Stimulated activated CD4-positive, alpha-beta T cell treated with anti-CD3 and anti-CD28 coated beads, TNF-alpha, amount 100 ng/mL, for 4 hours (primary cell): ENCODE measurements around the gene TGM2.

Experiments
- DNase-seq, 3 experiments: peaks; one replicate each; pipeline ENCODE4 v3.0.0-alpha.2; 2020; ENCODE audit warnings: low read depth in 3 of 3

The TGM2 gene

DNA sequence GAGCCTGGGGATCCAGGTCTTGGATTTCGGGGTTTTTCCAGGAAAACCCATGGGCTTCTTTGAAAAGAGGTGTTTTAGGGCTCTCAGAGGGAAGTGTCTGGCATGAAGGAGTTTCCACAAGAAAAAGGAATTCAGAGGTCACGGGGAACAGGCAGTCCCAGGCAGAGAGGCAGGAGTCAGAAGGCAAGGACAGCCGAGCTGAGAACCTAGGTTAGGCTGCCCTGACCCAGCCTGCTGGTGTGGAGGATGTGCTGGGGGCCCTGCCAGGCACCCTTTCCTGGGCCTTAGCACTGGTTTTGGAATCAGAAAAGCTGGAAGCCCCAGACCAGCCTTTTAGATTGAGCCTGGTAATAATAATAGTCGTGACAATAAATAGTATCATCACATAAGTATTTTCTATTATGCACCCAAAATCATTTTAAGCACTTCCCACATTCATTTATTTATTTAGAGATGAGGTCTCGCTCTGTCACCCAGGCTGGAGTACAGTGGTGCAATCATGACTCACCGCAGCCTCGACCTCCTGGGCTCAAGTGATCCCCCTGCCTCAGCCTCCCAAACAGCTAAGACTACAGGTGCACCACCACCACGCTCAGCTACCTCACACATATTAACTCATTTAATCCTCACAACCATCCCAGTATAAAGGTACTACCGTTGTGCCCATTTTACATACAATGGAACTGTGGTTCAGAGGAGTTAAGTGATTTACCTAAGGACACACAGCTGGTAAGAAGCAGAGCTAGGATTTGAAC lies 19.9 kb downstream of the TGM2 start:
- no peak for DNase-seq

DNA sequence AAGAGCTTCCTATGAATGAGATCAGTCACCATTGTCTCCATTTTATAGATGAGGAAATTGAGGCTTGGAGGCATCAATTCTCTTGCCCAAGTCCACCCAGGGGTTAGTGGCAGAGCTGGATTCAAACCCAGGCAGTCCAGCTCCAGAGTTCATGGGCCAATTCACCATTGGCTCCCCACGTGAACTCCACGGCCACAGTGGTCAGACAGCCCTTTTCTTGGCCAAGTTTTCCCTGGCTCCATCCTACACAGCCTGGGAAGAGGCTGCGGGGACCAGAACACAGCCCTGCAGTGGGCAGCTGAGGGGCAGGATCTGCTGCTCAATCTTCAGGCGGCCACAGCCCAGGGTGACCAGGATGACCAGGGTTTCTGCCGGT lies 20.5 kb downstream of the TGM2 start:
- no peak for DNase-seq

DNA sequence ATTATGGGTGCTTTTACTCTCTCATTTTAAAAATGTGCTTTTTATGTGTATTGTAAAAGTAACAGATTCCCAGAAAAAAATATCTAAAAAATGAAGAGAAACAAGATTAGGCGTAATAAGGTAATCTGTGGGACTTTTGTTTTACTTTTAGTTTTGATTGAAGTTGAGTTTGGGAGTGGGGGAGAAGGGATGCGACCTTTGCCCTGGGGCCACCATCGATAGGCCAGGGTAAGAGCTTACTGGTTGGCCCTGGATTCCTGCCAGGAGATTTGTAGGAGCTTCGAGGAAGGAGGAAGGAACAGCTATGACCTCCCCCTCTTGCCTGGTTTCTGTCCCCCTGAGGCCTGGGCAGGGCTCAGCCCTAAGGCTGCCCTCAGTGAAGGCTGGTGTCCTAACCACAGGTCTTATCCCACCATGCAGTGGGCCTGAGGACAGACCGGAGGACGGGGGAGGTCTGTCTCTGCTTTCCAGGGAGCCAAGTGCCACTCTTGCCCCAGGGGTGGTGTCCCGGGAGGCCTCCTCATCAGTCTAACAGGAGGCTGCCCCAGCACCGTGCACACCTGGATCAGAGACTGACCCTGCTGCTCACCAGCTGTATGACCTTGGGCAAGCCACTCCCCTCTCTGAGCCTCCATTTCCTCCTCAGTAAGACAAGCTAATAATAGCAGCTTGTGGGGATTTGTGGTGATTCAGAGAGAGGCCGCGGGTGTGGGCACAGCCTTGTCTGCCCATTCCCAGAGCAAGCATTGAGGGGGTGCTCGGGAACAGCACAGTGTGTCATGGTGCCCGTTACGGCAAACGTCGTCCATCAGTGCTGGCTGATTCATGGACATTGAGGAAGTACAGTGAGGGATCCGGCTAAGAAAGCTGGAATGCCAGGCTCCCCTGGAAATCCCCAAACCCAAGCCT lies 21.2 kb downstream of the TGM2 start:
- no peak for DNase-seq

DNA sequence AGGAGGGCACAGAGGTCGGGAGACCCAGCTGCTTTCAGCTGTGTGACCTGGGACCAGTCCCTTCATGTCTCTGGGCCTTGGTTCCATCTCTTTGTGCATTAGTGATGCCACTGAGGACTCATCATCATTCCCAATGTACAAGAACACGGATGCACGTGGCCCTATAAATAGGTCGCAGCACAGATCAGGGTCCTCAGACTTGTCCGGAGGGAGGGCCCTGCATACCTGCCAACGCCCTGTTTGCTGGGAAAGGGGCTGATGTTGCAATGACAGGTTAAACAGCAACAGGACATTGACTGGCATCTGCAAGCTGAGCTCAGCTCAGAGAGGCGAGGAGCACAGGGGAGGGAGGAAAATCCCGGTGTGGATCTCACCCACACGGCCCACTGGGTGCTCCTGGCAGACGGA lies 21.8 kb downstream of the TGM2 start:
- DNase-seq = no peak

DNA sequence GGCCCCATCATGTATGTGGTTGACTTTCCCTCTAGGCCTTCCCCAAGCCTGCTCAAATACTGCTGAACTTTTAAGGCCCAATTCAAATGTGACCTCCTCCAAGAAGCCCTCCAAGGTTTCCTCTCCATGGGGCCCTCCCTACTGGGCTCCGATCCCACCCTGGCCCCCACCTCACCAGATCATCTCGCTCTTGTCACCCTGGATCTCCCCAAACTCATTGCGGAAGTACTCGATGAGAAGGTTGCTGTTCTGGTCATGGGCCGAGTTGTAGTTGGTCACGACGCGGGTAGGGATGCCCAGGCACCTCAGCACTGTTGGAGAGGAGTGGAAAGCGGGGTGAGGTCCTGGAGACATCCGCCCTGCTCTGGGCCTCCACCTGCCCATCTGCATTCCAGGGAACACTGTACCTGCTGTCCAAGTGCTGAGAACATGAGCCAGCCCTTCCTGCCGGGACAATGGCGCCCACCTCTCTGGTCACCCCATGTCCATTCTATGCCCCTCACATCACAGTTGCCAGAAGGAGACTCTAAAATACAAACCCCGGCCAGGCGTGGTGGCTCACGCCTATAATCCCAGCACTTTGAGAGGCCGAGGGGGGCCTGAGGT lies 23.1 kb downstream of the TGM2 start:
- DNase-seq = no peak

DNA sequence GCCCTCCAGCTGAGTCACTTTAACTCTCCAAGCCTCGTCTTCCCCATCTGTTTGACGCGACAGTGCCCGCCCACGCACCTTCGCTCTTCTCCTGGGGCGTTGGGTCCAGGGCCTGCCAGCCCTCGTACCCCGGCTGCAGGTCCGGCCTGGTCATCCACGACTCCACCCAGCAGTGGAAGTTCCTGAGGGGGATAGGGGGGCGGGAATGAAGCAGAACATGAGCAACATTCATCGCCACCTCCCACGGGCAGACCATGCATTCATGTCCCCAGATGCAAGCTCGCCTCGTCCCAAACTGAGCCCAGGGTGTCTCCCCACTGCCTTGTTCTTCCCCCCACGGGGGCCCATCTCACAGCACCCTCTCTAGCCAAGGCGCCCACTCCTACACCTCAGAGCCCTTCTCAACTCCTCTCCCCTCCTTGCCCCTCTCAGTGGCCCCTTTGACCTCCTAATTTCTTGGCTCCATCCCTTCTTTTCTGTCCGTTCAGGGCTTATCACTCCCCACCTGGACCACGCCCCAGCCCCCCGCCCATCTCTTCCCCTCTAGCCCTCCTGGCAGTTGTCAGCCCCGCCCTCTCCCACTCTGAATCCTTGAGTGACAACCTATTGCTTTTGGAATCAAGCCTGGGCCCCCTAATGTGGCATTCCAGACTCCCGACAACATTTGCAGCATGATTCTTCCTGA lies 23.7 kb downstream of the TGM2 start:
- no peak for DNase-seq

DNA sequence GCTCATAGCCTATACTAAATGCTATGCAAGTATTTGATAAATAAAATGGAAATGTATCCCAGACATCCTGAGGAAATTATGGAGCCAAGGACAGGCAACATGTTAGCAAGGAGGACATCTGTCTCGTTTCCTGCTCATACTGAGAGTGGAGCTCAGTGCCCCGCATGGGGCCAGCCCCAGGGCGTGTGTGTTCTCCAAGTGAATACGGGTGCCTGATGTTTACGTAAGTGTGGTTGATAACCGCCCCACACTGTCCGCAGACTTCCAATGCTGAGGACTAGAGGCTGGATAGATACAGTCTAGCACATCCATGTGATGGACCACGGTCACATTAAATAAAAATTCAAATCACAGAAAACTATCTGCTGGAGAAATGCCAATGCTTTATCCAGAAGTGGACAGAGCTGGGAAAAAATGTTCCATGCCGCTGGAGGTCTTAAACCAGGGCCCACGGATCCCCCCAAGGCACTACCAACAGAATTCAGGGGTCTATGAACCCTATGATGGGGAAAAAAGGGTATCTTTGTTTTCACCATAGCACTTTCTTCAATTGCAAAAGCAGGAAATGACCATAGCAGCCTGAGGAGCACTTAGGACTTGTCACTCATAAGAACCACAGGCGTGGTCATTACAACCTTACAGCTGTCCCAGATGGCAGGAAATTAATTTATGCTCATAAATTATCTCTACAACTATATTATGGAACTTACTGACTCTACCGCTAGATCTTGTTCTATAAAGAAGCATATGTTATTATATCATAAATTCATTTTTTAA lies 24.9 kb downstream of the TGM2 start:
- DNase-seq = no peak

DNA sequence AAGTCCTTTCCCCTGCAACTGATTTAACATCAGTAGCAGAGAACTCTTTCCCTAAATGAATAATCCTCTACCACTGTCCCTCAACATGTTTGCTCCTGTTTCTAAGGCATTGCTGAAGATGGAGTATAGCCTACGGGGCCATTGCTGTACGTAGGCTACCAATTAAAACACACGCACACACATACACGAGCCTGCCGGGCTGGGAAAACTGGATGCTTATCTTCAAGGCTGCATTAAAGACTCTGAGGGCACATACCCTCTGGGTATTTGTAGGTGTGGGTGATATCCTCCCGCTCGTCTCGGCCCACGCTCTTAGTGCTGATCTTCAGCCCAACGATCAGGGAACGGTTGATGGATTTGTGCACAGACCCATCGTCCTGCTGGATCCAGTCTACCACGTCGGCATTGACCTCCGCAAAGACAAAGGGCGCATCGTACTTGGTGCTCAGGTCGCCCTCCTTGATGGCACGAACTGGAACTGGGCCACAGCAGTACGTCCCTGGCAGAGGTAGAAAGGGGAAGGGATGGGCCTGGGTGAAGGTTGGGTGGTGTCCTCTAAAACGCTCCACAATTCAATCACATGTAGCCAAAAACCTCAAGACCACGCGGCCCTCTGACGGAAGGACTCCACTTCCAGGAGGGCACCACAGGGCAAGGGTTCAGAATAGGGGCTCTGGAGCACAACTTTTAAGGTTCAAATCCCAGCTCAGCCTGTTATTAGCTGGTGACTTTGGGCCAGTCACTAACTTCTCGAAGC lies 25.7 kb downstream of the TGM2 start:
- DNase-seq = no peak

DNA sequence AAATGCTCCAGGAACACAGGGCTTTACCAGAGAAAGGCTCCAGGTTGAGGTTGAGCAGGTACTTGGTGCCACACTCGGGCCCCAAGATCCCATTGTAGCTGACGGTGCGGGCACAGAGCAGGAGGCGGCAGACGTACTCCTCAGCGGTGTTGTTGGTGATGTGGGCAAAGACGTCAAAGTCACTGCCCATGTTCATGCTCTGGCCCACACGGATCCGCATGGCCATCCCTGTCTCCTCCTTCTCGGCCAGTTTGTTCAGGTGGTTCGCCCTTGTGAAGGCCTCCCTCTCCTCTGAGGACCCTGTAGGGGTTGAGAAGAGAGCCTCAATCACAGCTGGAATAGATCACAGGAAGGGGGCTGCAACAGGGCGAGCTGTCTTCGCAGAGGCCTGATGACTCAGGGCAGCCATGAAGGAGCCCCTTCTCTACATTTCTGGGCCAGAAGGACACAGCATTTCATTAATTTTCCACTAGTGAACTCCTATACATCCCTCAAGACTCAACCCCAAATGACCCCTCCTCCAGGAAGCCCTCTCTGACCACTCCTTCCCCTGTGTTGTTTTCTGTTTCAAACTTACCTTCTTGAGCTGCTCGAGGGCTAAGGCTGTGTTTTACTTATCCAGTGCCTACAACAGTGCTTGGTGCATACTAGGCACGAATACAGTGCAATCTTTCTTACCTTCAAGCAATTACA lies 26.8 kb downstream of the TGM2 start:
- no peak for DNase-seq

DNA sequence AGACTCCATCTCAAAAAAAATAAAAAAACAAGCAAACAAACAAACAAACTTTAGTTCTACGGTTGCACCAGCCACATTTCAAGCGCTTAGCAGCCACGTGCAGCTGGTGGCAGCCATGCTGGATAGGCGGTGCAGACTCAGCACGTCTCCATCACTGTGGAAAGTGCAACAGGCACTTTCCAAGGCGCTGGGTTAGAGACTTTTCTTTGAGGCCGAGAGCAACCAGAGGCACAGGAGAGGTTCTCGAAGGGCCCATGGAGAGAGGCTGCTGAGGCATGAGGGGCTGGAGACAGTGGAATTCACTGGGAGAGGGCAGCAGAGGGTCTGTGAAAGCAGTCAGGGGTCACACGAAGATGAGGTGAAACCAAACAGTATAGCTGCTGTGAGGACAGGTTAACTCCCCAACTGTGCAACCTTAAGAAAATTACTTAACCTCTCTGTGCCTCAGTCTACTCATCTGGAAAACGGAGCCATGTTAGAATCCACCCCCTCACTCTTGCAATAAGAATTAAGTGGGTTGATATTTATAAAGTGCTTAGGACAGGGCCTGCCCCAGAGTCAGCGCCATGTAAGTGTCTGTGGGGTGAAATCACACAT lies 27.5 kb downstream of the TGM2 start:
- DNase-seq = no peak

DNA sequence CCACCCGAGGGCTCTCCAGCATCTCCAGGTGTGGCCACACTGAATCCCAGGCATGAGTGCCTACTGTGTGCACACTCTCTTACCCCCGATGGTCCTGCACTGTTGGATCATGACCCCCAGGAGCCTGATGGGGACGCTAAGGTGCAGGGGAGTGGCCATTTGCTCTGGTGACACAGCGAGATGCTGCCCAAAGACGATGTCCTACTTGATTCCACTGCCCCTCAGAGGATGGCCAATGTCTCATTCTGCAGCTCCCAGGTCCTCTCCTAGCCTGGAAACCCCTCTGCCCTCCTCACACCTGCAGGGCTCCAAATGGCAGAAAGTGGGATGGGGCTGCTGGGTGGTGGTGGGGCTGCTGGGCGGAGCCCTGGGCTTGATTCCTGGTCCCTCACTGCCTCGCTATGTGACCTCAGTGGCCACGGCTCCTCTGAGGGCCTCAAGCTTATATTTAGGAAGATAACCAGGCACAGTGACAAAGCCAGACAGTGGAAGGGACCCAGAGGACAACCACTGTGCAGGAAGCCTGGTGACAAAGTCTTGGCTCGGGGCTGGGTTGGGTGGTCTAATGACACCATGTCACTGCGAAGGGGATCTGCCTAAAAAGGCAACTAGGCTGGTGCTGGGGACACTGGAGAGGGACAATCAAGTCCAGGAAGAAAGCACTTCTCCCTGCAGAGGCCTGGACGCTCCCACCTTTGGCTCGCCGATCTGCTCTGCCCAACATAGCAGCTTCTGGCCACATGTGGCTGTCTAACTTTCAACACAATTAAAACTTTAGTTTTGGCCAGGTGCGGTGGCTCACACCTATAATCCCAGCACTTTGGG lies 28.4 kb downstream of the TGM2 start:
- no peak for DNase-seq

DNA sequence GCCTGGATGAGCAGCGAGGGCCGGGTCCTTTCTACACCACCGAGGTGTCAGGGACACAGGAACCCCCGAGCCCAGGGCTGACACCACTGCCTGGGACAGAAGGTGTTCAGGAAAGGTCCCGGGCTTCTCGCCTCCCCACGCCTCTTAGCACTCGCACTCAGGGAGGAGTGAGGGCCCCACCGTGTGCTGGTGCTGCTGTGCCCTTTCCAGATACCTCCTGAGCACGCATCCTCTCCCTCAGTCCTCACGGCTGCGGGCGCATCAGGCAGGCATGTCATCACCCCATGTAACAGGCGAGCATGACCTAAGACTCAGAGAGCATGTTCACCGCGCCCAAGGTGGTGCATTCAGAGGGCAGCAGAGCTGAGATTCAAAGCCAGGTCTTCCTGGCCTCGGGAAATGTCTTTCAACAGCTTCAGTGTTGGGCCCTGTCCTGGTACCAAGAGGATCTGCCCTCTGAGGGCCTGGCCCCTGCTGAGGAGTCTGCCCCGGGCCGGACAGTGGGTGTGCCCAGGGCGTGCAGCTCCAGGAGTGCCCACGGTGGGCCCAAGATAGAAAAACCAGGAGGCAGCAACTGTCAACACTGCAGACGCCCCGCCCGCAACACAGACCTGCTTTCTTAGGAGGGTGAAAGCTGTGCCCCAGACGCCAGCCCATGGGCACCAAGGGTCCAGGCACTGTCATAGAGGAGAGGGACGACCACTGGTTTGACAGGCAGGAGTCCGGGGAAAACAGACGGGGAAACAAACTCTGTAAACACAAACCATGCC lies 29.2 kb downstream of the TGM2 start:
- no peak for DNase-seq

DNA sequence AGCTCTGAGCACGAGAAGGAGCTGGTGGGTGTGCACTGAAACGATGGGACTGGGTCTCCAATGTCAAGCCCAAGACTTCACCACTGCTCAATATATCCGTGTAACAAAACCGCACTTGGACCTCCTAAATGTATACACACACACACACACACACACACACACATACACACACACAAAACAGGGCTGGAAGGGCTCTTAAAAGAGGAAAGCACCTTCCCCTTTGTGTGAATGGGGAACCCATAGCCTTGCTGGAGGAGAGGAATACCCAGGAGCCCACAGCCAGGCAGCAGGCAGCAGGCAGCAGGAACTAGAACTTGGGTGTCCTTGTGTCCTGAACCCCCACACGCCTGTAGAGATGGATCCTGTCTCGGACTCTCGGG lies 29.8 kb downstream of the TGM2 start:
- no peak for DNase-seq

DNA sequence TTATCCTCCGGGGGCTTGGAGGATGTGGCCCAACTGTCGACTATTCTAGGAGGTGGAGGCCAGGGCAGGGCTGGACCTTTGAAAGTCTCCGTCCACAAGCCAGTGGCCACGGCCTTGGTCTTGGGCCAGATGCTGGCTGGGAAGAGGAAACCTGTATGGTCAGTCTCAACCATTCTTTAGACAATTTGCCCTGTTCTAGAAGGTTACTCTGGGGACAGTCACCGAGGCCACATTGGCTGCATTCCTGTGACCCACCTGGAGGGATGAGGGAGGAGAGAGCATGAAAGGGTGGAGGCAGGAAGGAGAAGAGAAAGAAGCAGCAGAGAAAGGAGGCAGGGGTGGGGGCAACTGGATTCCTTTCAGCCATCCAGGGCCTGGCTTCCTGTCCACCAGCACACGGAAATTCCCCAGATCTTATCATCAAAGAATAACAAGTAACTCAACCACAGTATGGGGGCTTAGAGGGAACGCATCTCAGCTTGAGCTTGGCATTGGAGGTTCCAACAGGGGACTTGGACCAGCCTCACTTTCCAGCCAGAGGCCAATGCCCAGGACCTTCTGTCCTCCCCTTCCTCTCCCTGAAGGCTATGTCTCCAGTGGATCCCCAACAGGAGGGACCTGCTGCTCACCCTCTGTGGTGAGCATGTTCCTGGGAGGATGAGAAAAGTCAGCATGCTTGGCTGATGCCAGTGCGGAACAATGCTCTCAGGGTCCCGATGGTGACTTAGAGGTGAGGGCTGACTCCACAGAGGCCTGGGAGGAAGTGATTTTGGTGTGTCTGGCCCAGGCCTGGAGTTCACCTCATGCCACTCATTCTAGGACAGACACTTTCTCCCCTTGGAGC lies 30.4 kb downstream of the TGM2 start:
- no peak for DNase-seq

DNA sequence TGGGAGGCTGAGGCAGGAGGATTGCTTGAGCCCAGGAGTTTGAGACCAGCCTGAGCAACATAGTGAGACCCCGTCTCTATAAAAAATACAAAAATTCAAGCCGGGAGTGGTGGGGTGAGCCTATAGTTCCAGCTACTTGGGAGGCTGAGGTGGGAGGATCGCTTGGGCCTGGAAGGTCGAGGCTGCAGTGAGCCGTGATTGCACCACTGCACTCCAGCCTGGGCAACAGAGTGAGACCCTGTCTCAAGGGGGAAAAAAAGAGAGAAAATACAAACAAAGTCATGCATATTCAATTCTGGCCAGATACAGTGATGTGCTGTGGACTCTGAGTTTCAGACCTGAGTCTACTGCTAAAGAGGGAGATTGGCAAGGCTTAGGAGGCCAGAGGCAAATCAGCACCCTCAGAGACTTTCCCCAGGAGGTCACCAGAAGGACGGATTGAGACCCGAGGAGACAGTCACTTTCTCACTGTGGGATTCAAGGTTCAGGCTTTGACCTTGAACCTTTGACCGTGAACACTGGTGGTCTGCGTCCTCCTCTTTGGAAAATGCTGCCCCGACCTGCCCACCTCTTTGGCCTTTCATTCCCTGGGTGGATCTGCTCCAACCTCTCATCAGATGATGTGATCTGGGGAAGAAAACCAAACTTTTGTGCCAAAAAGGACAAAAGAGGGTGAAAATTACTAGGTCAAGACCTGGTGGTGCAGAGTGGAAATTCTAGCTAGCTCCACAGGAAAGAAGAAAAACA lies 31.2 kb downstream of the TGM2 start:
- no peak for DNase-seq

DNA sequence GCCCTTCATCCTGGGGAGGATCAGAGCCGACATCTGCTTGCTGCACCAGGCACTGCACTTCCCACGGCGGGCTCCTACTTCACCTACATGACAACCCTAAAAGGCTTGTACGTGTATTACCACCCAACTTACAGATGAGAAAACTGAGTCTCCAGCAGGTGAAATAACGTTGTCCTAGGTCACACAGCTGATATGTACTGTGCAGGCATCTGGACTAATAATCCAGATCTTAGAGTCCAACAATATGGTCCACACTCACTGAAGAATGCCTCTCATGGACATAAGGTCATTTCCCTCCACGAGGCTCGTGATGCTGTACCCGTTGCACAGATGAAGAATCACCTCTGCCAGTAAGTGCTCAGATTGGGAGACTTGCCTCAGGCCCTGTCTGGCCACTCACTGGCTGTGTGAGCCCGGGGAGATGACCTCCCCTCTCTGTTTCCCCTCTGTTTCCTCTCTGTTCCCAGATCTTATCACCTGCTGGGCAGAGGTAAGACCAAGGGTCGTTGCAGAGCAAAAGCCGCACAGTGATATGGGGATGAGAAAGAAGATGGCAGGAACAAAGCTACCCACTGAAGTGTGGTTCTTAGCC lies 32.1 kb downstream of the TGM2 start:
- no peak for DNase-seq
